ENCODE measurements around the gene CD33.

GRCh38 chr19:51263808-51264207 is 38.9 kb downstream of the CD33 start:
- TF ChIP-seq EZH2 (IDR thresholded peaks at IDR 0.05) (no peak), POLR2AphosphoS5 (IDR thresholded peaks at IDR 0.05; ENCODE audit: borderline replicate concordance, low read depth, low read length) (no peak), FOXP2 (optimal IDR thresholded peaks at IDR 0.05; ENCODE audit: control extremely low read depth, extremely low read length, insufficient read depth) (no peak)

All from SK-N-MC (cell line).